GM13977 (cell line): ENCODE results near the gene CLEC20A.
"Not testable (repeated sequence)": the region's sequence is repeated elsewhere in the genome, so short reads cannot be mapped to it uniquely, and the experiment has no call there.

Source experiments
- DNase-seq: peaks from one replicate; pipeline ENCODE4 v3.0.0; 2012; ENCODE audit warnings: low spot score
- in situ Hi-C: fragments of 300-500 bp; cut with MboI; formaldehyde crosslinking; loops from one replicate; pipeline ENCODE4 v1.12.0; 2022; ENCODE audit warnings: low sequenced_read_pairs, low pct_unique_long_range_greater_than_20kb, mixed read lengths, inconsistent platforms; ENCODE audit not compliant: unreplicated experiment
- TF ChIP-seq, protein P1 (sequence below): IDR thresholded peaks from 2 replicates; pipeline ENCODE4 v1.5.1; 2012; ENCODE audit warnings: mild to moderate bottlenecking, control low read depth; ENCODE audit not compliant: insufficient read depth; ENCODE audit errors: extremely low read depth, missing control alignments

CLEC20A gene

DNA sequence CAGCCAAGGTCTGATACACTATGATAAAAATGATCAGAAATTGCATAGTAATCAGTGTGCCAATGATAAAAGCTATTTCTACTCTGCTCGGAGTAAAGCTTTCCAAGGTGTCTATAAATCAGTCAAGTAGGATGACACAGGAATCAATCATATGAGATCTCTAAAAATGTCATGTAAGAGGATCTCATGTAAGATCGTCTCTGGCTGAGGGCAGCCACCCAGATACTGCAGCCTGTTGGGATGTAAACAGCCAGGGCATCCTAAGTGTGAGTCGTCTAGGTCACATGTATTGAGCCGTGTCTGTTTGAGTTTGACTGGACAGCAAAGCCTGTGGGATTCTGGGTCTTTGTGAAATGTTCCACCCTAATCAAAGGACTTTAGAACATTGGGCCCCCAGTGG, 13.4 kb upstream of the CLEC20A start:
- in situ Hi-C loops: loop anchor here (25.0 kb wide), 1 partner anchor 173 kb away; no protein-coding TSS in a partner anchor
- TF ChIP-seq, protein P1, sequence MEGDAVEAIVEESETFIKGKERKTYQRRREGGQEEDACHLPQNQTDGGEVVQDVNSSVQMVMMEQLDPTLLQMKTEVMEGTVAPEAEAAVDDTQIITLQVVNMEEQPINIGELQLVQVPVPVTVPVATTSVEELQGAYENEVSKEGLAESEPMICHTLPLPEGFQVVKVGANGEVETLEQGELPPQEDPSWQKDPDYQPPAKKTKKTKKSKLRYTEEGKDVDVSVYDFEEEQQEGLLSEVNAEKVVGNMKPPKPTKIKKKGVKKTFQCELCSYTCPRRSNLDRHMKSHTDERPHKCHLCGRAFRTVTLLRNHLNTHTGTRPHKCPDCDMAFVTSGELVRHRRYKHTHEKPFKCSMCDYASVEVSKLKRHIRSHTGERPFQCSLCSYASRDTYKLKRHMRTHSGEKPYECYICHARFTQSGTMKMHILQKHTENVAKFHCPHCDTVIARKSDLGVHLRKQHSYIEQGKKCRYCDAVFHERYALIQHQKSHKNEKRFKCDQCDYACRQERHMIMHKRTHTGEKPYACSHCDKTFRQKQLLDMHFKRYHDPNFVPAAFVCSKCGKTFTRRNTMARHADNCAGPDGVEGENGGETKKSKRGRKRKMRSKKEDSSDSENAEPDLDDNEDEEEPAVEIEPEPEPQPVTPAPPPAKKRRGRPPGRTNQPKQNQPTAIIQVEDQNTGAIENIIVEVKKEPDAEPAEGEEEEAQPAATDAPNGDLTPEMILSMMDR: no peak
- no peak for DNase-seq

- TF ChIP-seq, protein P1: no peak
- no peak for DNase-seq
- in situ Hi-C loops: loop anchor here (25.0 kb wide), 1 partner anchor 172 kb away; no protein-coding TSS in a partner anchor
These were observed 12.7 kb upstream of the CLEC20A start for GRCh38 chr1:178509414-178510007.

DNA sequence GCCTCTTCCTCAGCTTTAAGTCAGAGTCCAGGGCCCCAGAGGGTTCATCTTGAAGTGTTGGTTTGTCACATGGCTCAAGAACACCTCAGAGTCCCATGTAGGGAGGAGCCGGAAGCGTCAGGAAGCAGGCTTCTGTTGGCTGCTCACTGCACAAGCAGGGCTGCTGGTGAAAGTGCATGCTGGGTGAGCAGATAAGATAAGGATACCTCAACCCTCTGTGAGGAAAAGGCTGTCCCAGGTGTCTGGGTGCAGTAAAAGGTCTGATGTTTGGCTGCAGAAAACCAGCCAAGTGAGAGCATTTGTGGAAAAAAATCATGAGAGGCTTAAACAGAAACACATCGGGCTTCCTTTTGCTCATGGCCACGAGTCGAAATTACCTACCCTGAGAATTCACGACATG, 9.9 kb upstream of the CLEC20A start:
- TF ChIP-seq, protein P1: no peak
- in situ Hi-C loops: loop anchor here (25.0 kb wide), 1 partner anchor 169 kb away; no protein-coding TSS in a partner anchor
- no peak for DNase-seq

DNA sequence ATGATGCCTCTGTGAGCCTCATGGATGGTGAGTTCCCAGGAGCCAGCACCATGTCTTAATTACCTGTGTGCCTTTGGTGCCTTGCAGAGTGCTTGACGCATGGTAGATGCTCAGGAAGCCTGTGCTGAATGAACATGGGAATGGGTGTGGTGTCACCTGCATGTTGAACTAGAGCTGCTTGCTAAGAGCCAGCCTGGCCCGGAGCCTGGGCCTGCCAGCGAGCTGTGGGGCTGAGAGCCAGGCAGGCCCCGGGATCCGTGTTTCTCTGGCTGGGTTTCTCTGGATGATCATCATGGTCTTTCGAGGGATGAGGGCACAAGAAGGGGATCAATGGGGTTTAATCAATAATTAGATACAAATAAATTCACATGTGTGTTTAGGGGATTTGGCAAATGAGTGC, 9.4 kb upstream of the CLEC20A start:
- TF ChIP-seq, protein P1: no peak
- DNase-seq: no peak
- in situ Hi-C loops: loop anchor here (25.0 kb wide), 1 partner anchor 169 kb away; no protein-coding TSS in a partner anchor

- in situ Hi-C loops: loop anchor here (25.0 kb wide), 1 partner anchor 167 kb away; no protein-coding TSS in a partner anchor
- TF ChIP-seq, protein P1: no peak
- no peak for DNase-seq
These were observed 7.5 kb upstream of the CLEC20A start for GRCh38 chr1:178504286-178504685.

DNA sequence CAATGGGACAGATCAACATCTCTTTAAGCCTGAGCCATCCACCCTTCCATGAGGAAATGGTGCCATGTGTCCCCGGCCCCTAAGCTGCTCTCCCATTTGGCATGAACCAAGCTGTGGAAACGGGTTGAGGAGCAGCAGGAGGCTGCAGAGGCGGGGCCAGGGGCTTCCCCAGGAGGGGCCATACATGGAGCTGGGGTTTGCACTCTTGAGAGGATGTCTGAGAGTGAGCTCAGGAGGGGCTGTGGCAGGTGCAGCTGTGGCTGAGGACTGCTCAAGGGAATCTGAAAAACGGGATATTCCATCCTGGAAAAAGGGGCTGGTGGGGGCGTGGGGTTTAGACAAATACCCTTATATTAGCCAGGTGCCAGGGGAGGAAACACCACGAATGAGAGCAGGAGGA, 7.1 kb upstream of the CLEC20A start:
- no peak for DNase-seq
- in situ Hi-C loops: loop anchor here (25.0 kb wide), 1 partner anchor 167 kb away; no protein-coding TSS in a partner anchor
- TF ChIP-seq, protein P1: no peak

GRCh38 chr1:178503316-178503715, 6.6 kb upstream of the CLEC20A start:
- in situ Hi-C loops: loop anchor here (25.0 kb wide), 1 partner anchor 166 kb away; no protein-coding TSS in a partner anchor
- DNase-seq: not testable (repeated sequence)
